Karpas-422 (cell line): ENCODE results near the gene NOS2. TPM values are rescaled to one million over a fixed set of nuclear protein-coding genes. Genes with fewer than 3 reads are reported as not detected.
"Not testable (repeated sequence)": the region's sequence is repeated elsewhere in the genome, so short reads cannot be mapped to it uniquely, and the experiment has no call there.

Experiments
- DNase-seq: peaks from one replicate; pipeline ENCODE4 v3.0.0-alpha.2; 2015
- H2AFZ ChIP-seq: fragments of 200-600 bp; sonication (generic); 2 replicates; pipeline ENCODE4 v1.6.1; 2014; ENCODE audit warnings: antibody characterized with exemption, low read length, mixed read lengths
- H3K27ac ChIP-seq: fragments of 200-600 bp; sonication (generic); 2 replicates; pipeline ENCODE4 v1.5.1; 2014; ENCODE audit warnings: mild to moderate bottlenecking, low read length, moderate library complexity
- H3K27me3 ChIP-seq: fragments of 200-600 bp; sonication (generic); 2 replicates; pipeline ENCODE4 v1.6.1; 2014; ENCODE audit warnings: low read length, mixed read lengths
- H3K36me3 ChIP-seq: fragments of 200-600 bp; sonication (generic); 2 replicates; pipeline ENCODE4 v1.6.1; 2014; ENCODE audit warnings: low read length, mixed read lengths; ENCODE audit not compliant: insufficient read depth
- H3K4me1 ChIP-seq: fragments of 200-600 bp; sonication (generic); 2 replicates; pipeline ENCODE4 v1.6.1; 2014; ENCODE audit warnings: mild to moderate bottlenecking, low read length, mixed read lengths
- H3K4me2 ChIP-seq: fragments of 200-600 bp; sonication (generic); 2 replicates; pipeline ENCODE4 v1.6.1; 2014; ENCODE audit warnings: low read length, low read depth, mild to moderate bottlenecking; ENCODE audit not compliant: poor library complexity, severe bottlenecking
- H3K4me3 ChIP-seq: fragments of 200-600 bp; sonication (generic); 2 replicates; pipeline ENCODE4 v1.5.1; 2014; ENCODE audit warnings: mild to moderate bottlenecking, antibody characterized with exemption, low read length, mixed read lengths
- H3K79me2 ChIP-seq: fragments of 200-600 bp; sonication (generic); 2 replicates; pipeline ENCODE4 v1.6.1; 2014; ENCODE audit warnings: mild to moderate bottlenecking, low read length, mixed read lengths
- H3K9ac ChIP-seq: fragments of 200-600 bp; sonication (generic); 2 replicates; pipeline ENCODE4 v1.6.0; 2014; ENCODE audit warnings: low read length
- H3K9me2 ChIP-seq: fragments of 200-600 bp; sonication (generic), shearing (Covaris generic); replicated peaks from 2 replicates; pipeline ENCODE4 v1.6.0; 2014; ENCODE audit warnings: mild to moderate bottlenecking, low read length, moderate library complexity; ENCODE audit not compliant: insufficient read depth
- H3K9me3 ChIP-seq: fragments of 300-700, 200-600 bp; sonication (generic); 2 replicates; pipeline ENCODE4 v1.6.1; 2014; ENCODE audit warnings: low read length, mixed read lengths
- H4K20me1 ChIP-seq: fragments of 200-600 bp; sonication (generic); 2 replicates; pipeline ENCODE4 v1.6.1; 2014; ENCODE audit warnings: mild to moderate bottlenecking, antibody characterized with exemption, low read length, low read depth; ENCODE audit not compliant: insufficient read depth
- total RNA-seq: library from RNA; depleted of rRNA; stranded (reverse); fragments of >200 nt; shearing (Covaris generic); gene quantifications from 2 replicates; pipeline ENCODE4 v1.2.3, GENCODE V29; 2014; ENCODE audit warnings: low replicate concordance

The NOS2 gene
- total RNA-seq, 1 experiment from 2014 or later = not detected

GRCh38 chr17:27753726-27754125 lies 46.6 kb downstream of the NOS2 start:
- not testable (repeated sequence) for H3K27me3 ChIP-seq, H3K9me2 ChIP-seq, H3K79me2 ChIP-seq, H3K9ac ChIP-seq, H3K27ac ChIP-seq, H2AFZ ChIP-seq, H3K36me3 ChIP-seq, DNase-seq, H3K4me2 ChIP-seq, H3K4me3 ChIP-seq, H3K4me1 ChIP-seq, H3K9me3 ChIP-seq, H4K20me1 ChIP-seq

DNA sequence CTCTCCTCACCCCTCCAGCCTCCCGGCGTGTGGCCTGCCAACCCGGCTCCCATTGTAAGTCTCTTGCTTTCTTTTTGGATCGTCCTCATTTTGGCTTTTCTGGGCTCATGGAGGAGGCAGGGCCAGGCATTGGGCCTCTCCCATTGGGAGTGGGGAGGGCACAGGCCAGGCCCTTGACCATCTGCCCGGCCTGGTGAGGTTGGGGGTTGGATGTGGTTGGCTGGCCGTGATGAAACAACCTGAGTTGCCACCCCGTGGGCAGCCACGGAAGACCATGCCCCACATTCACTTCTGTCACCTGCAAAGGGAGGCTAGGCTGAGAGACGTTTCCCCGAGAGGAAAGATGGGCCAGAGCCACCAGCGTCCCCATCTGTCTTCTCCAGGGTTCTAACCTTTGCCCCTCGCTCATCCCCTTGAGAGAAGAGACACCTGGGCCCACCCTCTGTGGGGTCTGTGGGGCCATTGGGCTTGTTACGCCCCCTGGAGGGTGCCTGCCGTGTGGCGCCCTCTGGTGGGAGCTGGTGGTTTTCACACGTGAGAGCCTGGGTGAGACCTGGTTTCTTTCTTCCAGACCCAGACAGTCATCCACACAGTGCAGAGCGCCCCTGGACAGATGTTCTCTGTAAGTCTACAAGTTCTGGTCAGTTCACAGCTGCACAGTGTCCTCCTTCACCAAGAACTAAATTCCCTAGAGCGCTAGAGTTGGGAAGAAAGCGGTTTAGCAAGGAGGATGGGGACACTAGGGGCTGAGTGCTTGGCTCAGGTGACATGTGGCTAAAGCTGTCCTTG lies 47.3 kb downstream of the NOS2 start:
- not testable (repeated sequence) for H3K9ac ChIP-seq

GRCh38 chr17:27751622-27752490 lies 48.5 kb downstream of the NOS2 start:
- Histone ChIP-seq H3K4me3 (no peak overlapping the region), H3K4me2 (no peak overlapping the region), H3K36me3 (no peaks in the 10 kb centered on the region), H3K27me3 (no peaks in the 10 kb centered on the region), H3K9me3 (no peaks in the 10 kb centered on the region), H3K79me2 (no peaks in the 10 kb centered on the region), H4K20me1 (no peaks in the 10 kb centered on the region), H3K9ac (no peak overlapping the region), H3K27ac (no peak overlapping the region), H3K9me2 (no peaks in the 10 kb centered on the region), H2AFZ (no peak overlapping the region), H3K4me1 (no peaks in the 10 kb centered on the region)
- DNase-seq = no peak

More for the DNA sequence above, 47.3 kb downstream of the NOS2 start:
- not testable (repeated sequence) for DNase-seq, H3K36me3 ChIP-seq, H2AFZ ChIP-seq, H3K27me3 ChIP-seq, H3K4me2 ChIP-seq, H3K4me1 ChIP-seq, H3K9me2 ChIP-seq, H3K9me3 ChIP-seq, H3K4me3 ChIP-seq, H3K79me2 ChIP-seq, H3K27ac ChIP-seq, H4K20me1 ChIP-seq

- Histone ChIP-seq H3K9me2 (no peaks in the 10 kb centered on the region), H2AFZ (no peak overlapping the region), H3K27me3 (no peaks in the 10 kb centered on the region), H3K36me3 (no peaks in the 10 kb centered on the region), H3K79me2 (no peaks in the 10 kb centered on the region), H3K9ac (no peak overlapping the region), H3K27ac (no peak overlapping the region), H3K9me3 (no peaks in the 10 kb centered on the region), H3K4me1 (no peaks in the 10 kb centered on the region), H3K4me3 (no peak overlapping the region), H4K20me1 (no peaks in the 10 kb centered on the region), H3K4me2 (no peak overlapping the region)
- no peak for DNase-seq
These were observed 49.2 kb downstream of the NOS2 start for GRCh38 chr17:27751166-27751565.

- not testable (repeated sequence) for H3K9ac ChIP-seq, H3K4me1 ChIP-seq, H3K9me3 ChIP-seq, H3K4me3 ChIP-seq, H3K27me3 ChIP-seq, H3K27ac ChIP-seq, H3K4me2 ChIP-seq, H3K9me2 ChIP-seq, H3K36me3 ChIP-seq, H2AFZ ChIP-seq, H3K79me2 ChIP-seq, H4K20me1 ChIP-seq, DNase-seq
These were observed 50.7 kb downstream of the NOS2 start for GRCh38 chr17:27749562-27750150.

DNA sequence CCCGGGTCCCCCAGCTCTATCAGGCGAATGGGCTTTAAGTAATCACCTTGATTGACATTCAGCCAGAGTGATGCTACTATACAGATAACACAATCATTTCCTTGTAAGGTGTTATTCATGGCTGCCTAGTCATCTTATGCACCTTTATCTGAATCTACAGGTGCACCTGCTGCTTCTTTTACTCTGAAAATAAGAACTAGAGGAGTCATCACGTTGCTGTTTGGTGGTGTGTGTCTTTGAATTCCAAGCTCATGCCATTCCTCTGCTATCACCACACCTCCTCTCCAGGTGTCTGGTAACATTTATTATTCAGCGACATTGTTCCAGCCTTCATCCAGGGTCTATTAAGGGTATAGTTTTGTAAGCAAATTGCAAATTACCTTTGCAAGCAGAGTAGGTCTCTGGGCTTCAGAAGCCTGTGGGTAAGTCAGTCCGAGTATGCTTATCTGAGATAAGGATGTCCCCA lies 51.9 kb downstream of the NOS2 start:
- Histone ChIP-seq H3K9ac (no peak overlapping the region), H4K20me1 (no peaks in the 10 kb centered on the region), H2AFZ (no peak overlapping the region), H3K9me3 (no peaks in the 10 kb centered on the region), H3K4me1 (no peaks in the 10 kb centered on the region), H3K4me3 (no peak overlapping the region), H3K36me3 (no peaks in the 10 kb centered on the region), H3K79me2 (no peaks in the 10 kb centered on the region), H3K9me2 (no peaks in the 10 kb centered on the region), H3K4me2 (no peak overlapping the region), H3K27ac (no peak overlapping the region), H3K27me3 (no peaks in the 10 kb centered on the region)
- DNase-seq = no peak

GRCh38 chr17:27747462-27748359 lies 52.6 kb downstream of the NOS2 start:
- Histone ChIP-seq H2AFZ (no peak overlapping the region), H3K4me3 (no peak overlapping the region), H3K9ac (no peak overlapping the region), H3K27me3 (no peaks in the 10 kb centered on the region), H3K4me1 (no peaks in the 10 kb centered on the region), H3K4me2 (no peak overlapping the region), H3K9me3 (no peaks in the 10 kb centered on the region), H3K36me3 (no peaks in the 10 kb centered on the region), H4K20me1 (no peaks in the 10 kb centered on the region), H3K79me2 (no peaks in the 10 kb centered on the region), H3K9me2 (no peaks in the 10 kb centered on the region), H3K27ac (no peak overlapping the region)
- no peak for DNase-seq
